ENCODE measurements around the gene MEI1. TPM values are rescaled to one million over a fixed set of nuclear protein-coding genes. Genes with fewer than 3 reads are reported as not detected.

The MEI1 gene
- total and polyA plus RNA-seq, 4 experiments from 2014 or later: 79.2 to 286 (median 118) TPM

DNA sequence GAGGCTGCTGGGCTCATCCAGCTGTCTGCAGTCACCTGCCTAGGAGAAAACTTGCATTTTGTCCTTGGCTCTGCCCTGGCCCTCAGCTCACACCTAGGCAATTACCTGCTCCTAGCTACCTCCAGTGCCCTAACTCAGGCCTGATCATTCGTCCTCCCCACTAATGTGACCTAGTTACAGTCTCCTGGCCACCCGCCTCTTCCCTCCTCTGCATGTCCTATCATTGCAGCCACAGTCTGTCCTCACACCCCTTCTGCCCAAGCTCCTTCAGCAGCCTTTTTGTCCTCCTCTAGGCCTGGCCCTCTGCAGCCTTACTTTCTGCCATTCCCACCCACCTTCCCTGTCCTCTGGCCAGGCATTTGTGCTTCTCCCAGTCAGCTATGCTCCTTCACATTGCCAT lies 83.4 kb downstream of the MEI1 start:
- ChIA-PET CTCF (ENCODE audit: partially characterized antibody) (interaction anchor here (1.1 to 5.1 kb wide), 9 partner anchors 10 to 860 kb away, joined by 3 to 71 read pairs (median 11); partner anchors contain the start of gene CCDC134), POLR2A (ENCODE audit: partially characterized antibody) (interaction anchor here (2.1 to 16.2 kb wide), 7 partner anchors 8 to 157 kb away, joined by 11 to 584 read pairs (median 58); partner anchors contain the start of genes CCDC134, MEI1, SNU13 and SREBF2)
- peaks cover 67% of the 10 kb centered on the region for H3K4me1 ChIP-seq (ENCODE audit: insufficient read depth, low read length)
- H3K27ac Mint-ChIP-seq: peak overlapping the region; percentile 92 to 100 (median 99)
- H3K4me3 Mint-ChIP-seq: peak overlapping the region; percentile 88 to 94 (median 90)
- peaks cover 16 to 29% of the 10 kb centered on the region in 2 donors for H3K36me3 Mint-ChIP-seq
- H3K9me3 ChIP-seq (ENCODE audit: control insufficient read depth in 1 of 2, low read length in 2 of 2): no peaks in the 10 kb centered on the region
- peak overlapping the region; percentile 90 for H3K27ac ChIP-seq (ENCODE audit: low read depth, low read length)
- no peaks in the 10 kb centered on the region for H3K27me3 ChIP-seq (ENCODE audit: insufficient read depth, low read length)
- no peaks in the 10 kb centered on the region for H3K27me3 Mint-ChIP-seq
- H3K9me3 Mint-ChIP-seq: no peaks in the 10 kb centered on the region
- H3K4me3 ChIP-seq (ENCODE audit: low read length in 2 of 2): peak overlapping the region; percentile 88 to 92
- DNase-seq: no peak
- intact Hi-C loops (cut with micrococcal nuclease): no loop called here
- H3K36me3 ChIP-seq (ENCODE audit: insufficient read depth, low read length): peaks cover 20% of the 10 kb centered on the region
- H3K4me1 Mint-ChIP-seq: peaks cover 38 to 66% (median 52%) of the 10 kb centered on the region in 4 donors

DNA sequence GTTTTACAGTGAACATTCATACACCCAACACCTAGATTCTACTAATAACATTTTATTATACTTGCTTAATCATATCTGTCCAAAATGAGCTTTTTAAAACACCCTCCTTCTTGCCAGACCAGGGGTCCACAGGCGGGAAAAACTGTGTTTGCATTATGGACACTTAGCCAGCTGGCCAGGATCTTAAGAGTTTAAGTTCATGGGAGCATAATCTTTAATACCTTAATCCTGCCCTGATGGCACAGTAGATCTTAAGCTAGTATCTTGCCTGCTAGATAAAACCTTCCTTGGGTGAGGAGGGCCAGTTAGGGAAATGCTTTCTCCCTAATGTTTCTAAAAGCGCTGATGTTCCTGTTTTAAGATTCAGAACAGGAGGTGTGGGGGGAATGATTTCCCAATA lies 88.0 kb downstream of the MEI1 start:
- H3K36me3 ChIP-seq (ENCODE audit: insufficient read depth, low read length): peaks cover 40% of the 10 kb centered on the region
- peak overlapping the region in 1 of 8 donors; percentile 30 for H3K4me3 Mint-ChIP-seq

DNA sequence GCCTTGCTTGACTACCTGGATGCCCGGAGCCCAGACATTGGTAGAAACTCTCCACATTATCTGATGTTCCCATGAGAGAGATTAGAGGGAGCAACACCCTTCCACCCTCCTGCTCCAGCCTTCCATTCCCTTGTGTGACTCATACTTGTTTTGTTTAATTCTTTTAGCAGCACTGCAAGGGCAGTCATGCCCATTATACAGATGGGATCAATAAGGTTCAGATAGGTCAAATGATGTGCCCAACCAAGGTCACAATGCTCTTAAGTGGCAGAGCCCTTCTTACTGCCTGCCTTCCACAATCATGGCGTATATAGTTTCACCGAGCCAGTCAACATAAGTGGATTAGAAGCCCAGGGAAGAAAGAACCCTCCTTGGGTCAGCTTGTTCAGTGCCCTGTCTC lies 94.6 kb downstream of the MEI1 start:
- H3K36me3 Mint-ChIP-seq: peaks cover 43 to 59% of the 10 kb centered on the region in 2 donors
- intact Hi-C loops (cut with micrococcal nuclease): no loop called here

More for the DNA sequence above, 88.0 kb downstream of the MEI1 start:
- no peaks in the 10 kb centered on the region for H3K27me3 Mint-ChIP-seq
- H3K4me1 Mint-ChIP-seq: peaks cover 26 to 57% (median 35%) of the 10 kb centered on the region in 4 donors
- peaks cover 35 to 54% of the 10 kb centered on the region in 2 donors for H3K36me3 Mint-ChIP-seq
- no peak for DNase-seq
- ChIA-PET CTCF (ENCODE audit: partially characterized antibody) (interaction anchor here (1.2 to 1.9 kb wide), 4 partner anchors 12 to 153 kb away, joined by 3 to 14 read pairs (median 5); partner anchors contain the start of gene CCDC134), POLR2A (ENCODE audit: partially characterized antibody) (interaction anchor here (0.9 to 16.2 kb wide), 2 partner anchors 11 to 45 kb away, joined by 4 to 584 read pairs; partner anchors contain the start of genes CCDC134 and SREBF2)
- Histone ChIP-seq H3K4me1 (ENCODE audit: insufficient read depth, low read length) (peaks cover 50% of the 10 kb centered on the region), H3K27me3 (ENCODE audit: insufficient read depth, low read length) (no peaks in the 10 kb centered on the region), H3K9me3 (ENCODE audit: control insufficient read depth in 1 of 2, low read length in 2 of 2) (no peaks in the 10 kb centered on the region), H3K4me3 (ENCODE audit: low read length in 2 of 2) (no peak overlapping the region), H3K27ac (ENCODE audit: low read depth, low read length) (no peak overlapping the region)
- peak overlapping the region in 3 of 7 donors; percentile 17 to 77 (median 65) for H3K27ac Mint-ChIP-seq
- H3K9me3 Mint-ChIP-seq: no peaks in the 10 kb centered on the region
- intact Hi-C loops (cut with micrococcal nuclease): no loop called here

DNA sequence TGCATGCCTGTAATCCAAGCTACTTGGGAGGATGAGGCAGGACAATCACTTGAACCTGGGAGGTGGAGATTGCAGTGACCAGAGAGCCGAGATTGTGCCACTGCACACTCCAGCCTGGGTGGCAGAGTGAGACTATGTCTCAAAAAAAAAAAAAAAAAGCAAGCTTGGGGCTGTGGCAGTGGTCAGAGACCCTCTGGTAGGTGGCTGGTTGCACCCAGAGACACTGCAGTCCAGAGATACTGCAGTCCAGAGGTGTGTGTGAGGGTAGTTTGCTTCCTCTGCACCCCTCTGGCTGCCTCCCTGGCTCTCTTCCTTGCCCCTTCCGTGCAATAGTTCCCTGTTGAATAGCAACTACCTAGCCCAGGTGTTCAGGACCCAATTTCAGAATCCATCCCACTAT lies 99.4 kb downstream of the MEI1 start:
- H3K4me1 ChIP-seq (ENCODE audit: insufficient read depth, low read length): peaks cover 28% of the 10 kb centered on the region
- DNase-seq: no peak
- intact Hi-C loops (cut with micrococcal nuclease): no loop called here
- Mint-ChIP-seq H3K4me3 (peak overlapping the region in 3 of 8 donors; percentile 73 to 98 (median 92)), H3K27me3 (no peaks in the 10 kb centered on the region), H3K27ac (peak overlapping the region; percentile 61 to 99 (median 96)), H3K9me3 (peaks cover 0 to 2% (median 0%) of the 10 kb centered on the region in 8 donors), H3K36me3 (peaks cover 15 to 41% of the 10 kb centered on the region in 2 donors), H3K4me1 (peaks cover 18 to 40% (median 28%) of the 10 kb centered on the region in 4 donors)
- H3K27ac ChIP-seq (ENCODE audit: low read depth, low read length): peak overlapping the region; percentile 85
- H3K27me3 ChIP-seq (ENCODE audit: insufficient read depth, low read length): no peaks in the 10 kb centered on the region
- H3K9me3 ChIP-seq (ENCODE audit: control insufficient read depth in 1 of 2, low read length in 2 of 2): no peaks in the 10 kb centered on the region
- ChIA-PET CTCF (ENCODE audit: partially characterized antibody) (interaction anchor here (1.1 to 5.2 kb wide), 8 partner anchors 12 to 145 kb away, joined by 3 to 71 read pairs (median 14); partner anchors contain the start of gene MEI1), POLR2A (ENCODE audit: partially characterized antibody) (interaction anchor here (1.3 to 7.5 kb wide), 10 partner anchors 7 to 148 kb away, joined by 4 to 584 read pairs (median 27); partner anchors contain the start of genes CENPM, MEI1, SNU13 and SREBF2)
- peaks cover 17% of the 10 kb centered on the region for H3K36me3 ChIP-seq (ENCODE audit: insufficient read depth, low read length)
- H3K4me3 ChIP-seq (ENCODE audit: low read length in 2 of 2): no peak overlapping the region

More for the DNA sequence above, 94.6 kb downstream of the MEI1 start:
- Mint-ChIP-seq H3K4me3 (no peak overlapping the region), H3K9me3 (no peaks in the 10 kb centered on the region), H3K4me1 (peaks cover 7 to 13% (median 10%) of the 10 kb centered on the region in 4 donors), H3K27me3 (no peaks in the 10 kb centered on the region), H3K27ac (peak overlapping the region in 2 of 7 donors; percentile 30 to 80)
- Histone ChIP-seq H3K4me3 (ENCODE audit: low read length in 2 of 2) (no peak overlapping the region), H3K27me3 (ENCODE audit: insufficient read depth, low read length) (no peaks in the 10 kb centered on the region), H3K27ac (ENCODE audit: low read depth, low read length) (no peak overlapping the region), H3K36me3 (ENCODE audit: insufficient read depth, low read length) (peaks cover 41% of the 10 kb centered on the region), H3K4me1 (ENCODE audit: insufficient read depth, low read length) (peaks cover 4% of the 10 kb centered on the region), H3K9me3 (ENCODE audit: control insufficient read depth in 1 of 2, low read length in 2 of 2) (no peaks in the 10 kb centered on the region)
- POLR2A ChIA-PET (ENCODE audit: partially characterized antibody): interaction anchor here (1.6 to 6.4 kb wide), 2 partner anchors 13 to 132 kb away, joined by 3 to 58 read pairs; no protein-coding TSS in a partner anchor
- DNase-seq: no peak
- CTCF ChIA-PET (ENCODE audit: partially characterized antibody): interaction anchor here (2.3 kb wide), 1 partner anchor 12 kb away, joined by 7 read pairs; no protein-coding TSS in a partner anchor

DNA sequence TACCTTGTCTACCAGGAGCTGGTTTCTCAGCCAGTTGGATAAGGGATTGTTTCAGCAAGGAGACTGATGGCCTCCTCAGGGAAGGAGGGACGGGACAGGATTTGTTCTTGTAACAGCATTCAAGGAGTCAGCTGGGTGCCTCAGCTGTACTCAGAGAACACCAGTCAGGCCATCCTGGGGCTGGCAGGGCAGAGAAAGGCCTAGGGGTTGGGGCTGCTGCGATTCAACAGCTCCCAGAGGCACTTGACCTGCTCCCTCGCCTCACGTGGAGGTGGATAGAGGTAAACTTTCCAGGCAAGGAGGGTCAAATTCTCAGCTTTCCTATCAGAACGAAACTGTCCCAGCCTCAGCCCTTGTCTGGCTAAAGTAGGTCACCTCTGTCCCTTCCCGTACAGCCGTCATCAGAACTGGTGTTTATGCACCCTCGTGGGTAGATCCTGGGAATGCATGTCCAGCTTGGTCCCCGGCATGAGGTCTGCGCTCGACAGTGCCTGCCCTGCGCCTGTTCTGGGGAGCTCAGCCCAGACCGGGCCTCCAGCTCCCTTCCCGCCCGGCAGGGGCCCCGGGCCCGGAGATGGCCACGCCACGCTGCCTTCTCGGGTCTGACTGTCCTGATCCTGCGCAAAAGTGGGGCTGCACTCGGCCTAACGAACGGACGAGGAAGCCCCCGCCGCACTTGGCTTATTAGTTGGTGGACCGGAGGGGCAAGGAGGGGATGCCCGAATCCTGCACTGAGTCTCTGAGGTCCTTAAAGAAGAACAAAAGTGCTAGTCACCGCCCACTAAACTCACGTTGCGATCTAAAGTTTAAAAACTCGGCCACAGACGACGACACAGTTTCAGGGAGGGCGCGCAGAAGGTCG lies 100.4 kb downstream of the MEI1 start:
- DNase-seq: peak in 1 of 5 donors; percentile 12
- no peaks in the 10 kb centered on the region for H3K27me3 Mint-ChIP-seq
- Histone ChIP-seq H3K4me3 (ENCODE audit: low read length in 2 of 2) (peak overlapping the region; percentile 91 to 92), H3K27me3 (ENCODE audit: insufficient read depth, low read length) (no peaks in the 10 kb centered on the region), H3K36me3 (ENCODE audit: insufficient read depth, low read length) (peaks cover 7% of the 10 kb centered on the region), H3K27ac (ENCODE audit: low read depth, low read length) (peak overlapping the region; percentile 85), H3K9me3 (ENCODE audit: control insufficient read depth in 1 of 2, low read length in 2 of 2) (no peaks in the 10 kb centered on the region), H3K4me1 (ENCODE audit: insufficient read depth, low read length) (peaks cover 34% of the 10 kb centered on the region)
- peak overlapping the region; percentile 91 to 98 (median 96) for H3K4me3 Mint-ChIP-seq
- peaks cover 20 to 48% (median 33%) of the 10 kb centered on the region in 4 donors for H3K4me1 Mint-ChIP-seq
- POLR2A ChIA-PET (ENCODE audit: partially characterized antibody): interaction anchor here (0.9 to 7.5 kb wide), 41 partner anchors 8 to 778 kb away, joined by 3 to 584 read pairs (median 7); partner anchors contain the start of genes ACO2, CENPM, MEI1 and NDUFA6
- CTCF ChIA-PET (ENCODE audit: partially characterized antibody): interaction anchor here (0.6 to 5.2 kb wide), 16 partner anchors 13 to 150 kb away, joined by 3 to 71 read pairs (median 5); partner anchors contain the start of genes MEI1 and SREBF2
- peaks cover 0 to 2% (median 0%) of the 10 kb centered on the region in 8 donors for H3K9me3 Mint-ChIP-seq
- intact Hi-C loops (cut with micrococcal nuclease): loop anchor here (1.0 to 5.0 kb wide), 6 partner anchors 18 to 142 kb away; partner anchors contain the start of gene MEI1
- peaks cover 5 to 31% of the 10 kb centered on the region in 2 donors for H3K36me3 Mint-ChIP-seq
- peak overlapping the region; percentile 90 to 99 (median 98) for H3K27ac Mint-ChIP-seq

DNA sequence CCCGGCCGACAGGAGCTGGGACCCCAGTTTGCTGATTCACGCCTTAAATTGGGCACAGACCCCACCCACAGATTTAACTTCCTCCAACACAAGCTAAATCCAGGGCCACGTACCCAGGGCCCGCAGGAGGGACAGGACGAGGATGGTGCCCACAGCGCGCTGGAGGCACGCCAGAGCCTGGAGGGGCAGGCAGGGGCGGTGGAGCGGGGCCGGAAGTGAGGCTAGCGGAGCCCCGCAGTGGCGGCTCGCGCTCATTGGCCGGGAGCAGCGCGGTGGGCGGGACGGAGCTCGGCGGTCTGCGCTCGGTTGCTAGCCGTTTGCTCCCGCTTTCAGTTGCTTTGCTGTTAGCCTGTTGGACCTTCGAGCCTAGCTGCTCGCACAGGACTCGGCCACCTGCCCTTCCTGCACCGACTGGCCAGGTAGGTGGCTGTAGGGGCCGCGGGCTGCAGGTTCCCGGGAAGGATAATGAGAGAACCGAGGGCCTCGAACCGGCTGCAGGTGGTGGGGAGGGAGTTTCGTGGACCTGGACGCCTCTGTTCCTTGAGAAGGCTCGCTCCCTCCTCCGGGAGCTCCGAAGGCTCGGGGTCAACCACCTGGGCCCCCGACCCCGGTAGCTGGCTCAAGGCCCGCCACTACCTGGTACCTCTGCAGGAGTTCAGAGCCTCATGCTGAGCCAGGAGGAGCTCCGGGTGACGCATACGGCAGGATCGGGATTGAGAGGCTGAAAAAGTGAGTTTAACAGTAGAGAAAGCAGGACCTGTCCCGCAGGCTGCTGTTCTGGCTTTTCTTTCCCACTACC lies 101.2 kb downstream of the MEI1 start, which contains the start of gene CCDC134:
Gene CCDC134, plus strand, starts transcription at position 332 of the 799 bp plus-strand sequence. CDS start 8,212 bp downstream, outside the sequence.
- intact Hi-C loops (cut with micrococcal nuclease): loop anchor here (1.0 to 5.0 kb wide), 6 partner anchors 19 to 141 kb away; partner anchors contain the start of gene MEI1
- no peaks in the 10 kb centered on the region for H3K27me3 Mint-ChIP-seq
- peaks cover 20 to 53% (median 34%) of the 10 kb centered on the region in 4 donors for H3K4me1 Mint-ChIP-seq
- peak; percentile 89 to 93 (median 93) for DNase-seq
- Histone ChIP-seq H3K4me3 (ENCODE audit: low read length in 2 of 2) (peak within 1 kb of the TSS; percentile 91 to 92), H3K9me3 (ENCODE audit: control insufficient read depth in 1 of 2, low read length in 2 of 2) (no peaks in the 10 kb centered on the region), H3K4me1 (ENCODE audit: insufficient read depth, low read length) (peaks cover 37% of the 10 kb centered on the region), H3K27ac (ENCODE audit: low read depth, low read length) (peak within 1 kb of the TSS; percentile 85), H3K27me3 (ENCODE audit: insufficient read depth, low read length) (no peaks in the 10 kb centered on the region), H3K36me3 (ENCODE audit: insufficient read depth, low read length) (no peaks in the 10 kb centered on the region)
- ChIA-PET CTCF (ENCODE audit: partially characterized antibody) (interaction anchor here (1.0 to 5.2 kb wide), 19 partner anchors 10 to 291 kb away, joined by 3 to 71 read pairs (median 5); partner anchors contain the start of genes MEI1 and SREBF2), POLR2A (ENCODE audit: partially characterized antibody) (interaction anchor here (0.8 to 7.5 kb wide), 45 partner anchors 9 to 778 kb away, joined by 3 to 584 read pairs (median 6); partner anchors contain the start of genes ACO2, CENPM, MEI1 and NDUFA6)
- H3K27ac Mint-ChIP-seq: peak within 1 kb of the TSS; percentile 90 to 99 (median 98)
- H3K4me3 Mint-ChIP-seq: peak within 1 kb of the TSS; percentile 91 to 98 (median 96)
- H3K9me3 Mint-ChIP-seq: peaks cover 0 to 3% (median 0%) of the 10 kb centered on the region in 8 donors
- H3K36me3 Mint-ChIP-seq: peaks cover 0 to 23% of the 10 kb centered on the region in 2 donors
